NCI-H2081 treated with DMSO at 0.1 percent for 48 hours (cell line): ENCODE measurements around the gene BDKRB1.

ENCODE experiments used
- DNase-seq: peaks from one replicate; lab custom pipeline; 2025; lab: John Stamatoyannopoulos, UW

BDKRB1 gene

DNA sequence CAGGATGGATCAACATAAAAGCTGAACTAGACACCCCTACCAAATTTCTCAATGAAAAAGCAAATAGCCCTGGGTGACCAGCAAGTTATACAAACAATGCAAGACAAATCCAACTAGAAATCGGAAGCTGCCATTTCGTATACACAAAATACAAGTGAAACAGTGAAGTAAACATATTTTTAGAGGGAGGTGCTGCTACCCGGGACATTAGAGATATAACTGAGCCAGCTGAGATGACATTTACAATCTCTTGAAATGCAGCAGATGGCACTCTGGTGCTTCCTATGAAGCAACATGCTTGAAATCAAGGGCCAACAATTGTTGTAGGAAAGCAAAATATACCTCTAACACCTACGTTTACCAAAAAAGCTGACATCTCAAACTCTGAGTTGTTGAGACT lies 25.5 kb downstream of the BDKRB1 start:
- DNase-seq, result no peak

DNA sequence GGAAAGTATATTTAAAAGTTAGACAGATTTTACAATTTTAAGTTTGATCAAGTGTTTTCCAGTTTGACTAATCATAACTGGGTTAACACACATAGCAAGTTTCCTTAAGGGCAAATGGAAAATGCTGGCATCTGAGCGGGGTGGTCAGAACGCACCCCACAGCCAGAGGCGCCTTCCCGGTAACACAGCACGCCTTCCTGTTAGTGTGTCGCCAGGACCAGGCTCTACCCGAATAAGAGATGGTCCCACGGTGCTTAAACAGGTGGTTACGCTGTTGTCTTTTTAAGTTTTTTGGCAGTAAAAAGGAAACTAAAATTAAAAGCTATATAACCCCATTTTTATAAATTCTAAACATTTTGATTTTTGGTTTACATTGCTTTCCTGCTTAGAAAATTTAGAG lies 28.0 kb downstream of the BDKRB1 start:
- DNase-seq, result no peak

DNA sequence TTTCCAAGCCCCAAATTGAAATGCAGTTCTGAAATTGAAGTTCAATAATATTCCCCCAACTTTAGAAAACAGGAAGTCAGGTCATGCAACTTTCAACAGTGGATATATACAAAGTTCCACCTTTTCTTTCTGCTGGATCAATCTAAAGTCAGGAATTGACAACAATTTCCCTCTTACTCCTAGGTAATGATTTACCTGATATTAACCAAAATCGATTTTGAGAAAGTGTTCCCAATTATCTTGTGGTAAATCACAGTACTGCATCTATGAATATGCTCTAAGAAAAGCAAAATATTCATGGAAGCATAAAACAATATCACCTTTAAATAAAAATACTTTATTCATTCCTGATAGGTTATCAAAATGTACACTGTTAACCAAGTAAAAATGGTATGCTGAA lies 28.4 kb downstream of the BDKRB1 start:
- no peak for DNase-seq

DNA sequence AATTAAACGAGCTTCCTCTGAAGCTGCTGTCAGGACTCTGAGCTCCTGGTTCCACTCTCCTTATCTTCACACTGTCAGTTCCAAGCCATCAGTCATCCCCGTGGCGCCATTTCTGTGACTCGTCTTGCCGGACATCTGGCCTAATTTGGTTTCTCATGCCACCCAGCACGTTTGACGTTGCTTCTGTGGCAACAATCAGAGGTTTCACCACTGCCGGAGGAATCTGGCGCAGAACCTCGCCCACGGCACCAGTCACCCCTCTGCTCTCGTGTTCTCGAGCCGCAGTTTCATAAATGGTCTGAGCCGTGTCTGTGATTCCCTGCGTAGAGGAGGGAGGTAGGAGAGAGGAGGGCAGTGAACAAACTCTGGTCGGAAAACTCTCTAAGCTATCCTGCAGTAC lies 29.7 kb downstream of the BDKRB1 start:
- no peak for DNase-seq

DNA sequence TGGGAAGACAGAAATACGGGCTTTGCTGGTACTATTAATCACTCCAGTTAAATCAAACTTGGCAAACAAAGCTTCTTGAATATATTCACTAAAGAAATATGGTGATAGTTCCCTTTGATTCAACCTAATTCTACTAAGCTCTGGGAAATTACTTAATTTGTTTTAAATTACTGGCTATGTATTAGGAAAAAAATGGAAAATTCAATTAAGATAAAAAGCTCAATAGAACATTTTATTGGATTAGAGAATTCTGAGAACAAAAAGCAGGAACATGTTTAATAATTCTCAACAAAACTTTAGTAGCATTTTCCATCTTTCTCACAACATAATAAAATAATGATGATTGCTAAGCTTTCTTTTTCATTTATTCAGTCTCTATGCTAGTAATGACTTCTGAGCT lies 30.2 kb downstream of the BDKRB1 start:
- DNase-seq, result no peak

DNA sequence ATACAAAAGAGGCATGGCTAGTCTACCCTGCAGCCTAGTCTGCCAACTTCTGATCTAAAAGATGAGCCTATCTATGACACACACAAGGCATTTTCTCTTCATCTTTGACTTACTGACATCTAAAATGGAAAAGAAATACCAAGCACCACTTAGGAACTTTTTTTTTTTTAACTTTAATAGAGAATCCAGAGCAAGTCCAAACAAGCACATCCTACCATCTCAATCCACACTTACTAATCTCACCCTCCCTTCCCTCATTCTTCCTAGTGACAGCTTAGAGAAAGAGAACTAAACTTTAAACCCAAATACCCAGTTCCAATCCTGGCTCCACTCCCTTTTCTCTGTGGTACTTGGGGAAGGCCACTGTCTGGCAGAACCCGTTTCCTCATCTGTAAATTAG lies 31.8 kb downstream of the BDKRB1 start:
- no peak for DNase-seq

DNA sequence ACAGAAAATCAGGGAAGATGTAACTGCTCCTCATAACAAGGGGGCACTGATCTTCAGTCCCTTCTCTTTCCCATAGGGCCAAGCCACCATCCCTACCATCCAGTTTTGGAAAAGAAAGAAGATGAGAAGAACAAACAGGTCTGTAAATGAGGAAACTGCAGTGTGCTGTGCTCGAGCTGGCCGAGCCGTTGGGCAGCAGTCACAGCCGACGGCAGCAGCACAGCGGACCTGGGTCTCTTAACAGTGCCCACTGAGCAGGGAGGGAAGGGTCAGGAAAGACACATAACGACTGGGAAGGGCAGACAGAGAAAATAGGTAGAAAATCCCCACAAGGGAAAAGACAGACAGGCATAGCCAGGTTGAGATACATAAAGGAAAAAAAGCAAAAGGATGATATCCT lies 38.2 kb downstream of the BDKRB1 start:
- no peak for DNase-seq

DNA sequence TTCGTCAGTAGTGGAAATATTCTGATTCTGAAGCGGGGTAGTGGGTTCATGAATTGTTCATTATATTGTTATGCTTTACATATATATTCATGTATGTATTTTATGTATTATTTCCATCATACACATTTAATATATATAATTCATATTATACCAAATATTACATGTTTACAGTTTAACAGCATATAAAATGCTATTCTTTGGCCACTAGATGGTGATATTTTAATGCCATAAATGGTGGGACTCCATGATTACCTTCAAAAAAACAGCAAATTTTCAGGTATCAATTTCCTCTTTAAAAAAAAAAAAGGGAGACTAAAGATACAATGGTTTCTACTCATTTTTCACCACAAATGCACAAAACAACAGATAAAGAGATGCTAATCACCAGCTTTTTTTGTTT lies 41.0 kb downstream of the BDKRB1 start:
- DNase-seq, result no peak

DNA sequence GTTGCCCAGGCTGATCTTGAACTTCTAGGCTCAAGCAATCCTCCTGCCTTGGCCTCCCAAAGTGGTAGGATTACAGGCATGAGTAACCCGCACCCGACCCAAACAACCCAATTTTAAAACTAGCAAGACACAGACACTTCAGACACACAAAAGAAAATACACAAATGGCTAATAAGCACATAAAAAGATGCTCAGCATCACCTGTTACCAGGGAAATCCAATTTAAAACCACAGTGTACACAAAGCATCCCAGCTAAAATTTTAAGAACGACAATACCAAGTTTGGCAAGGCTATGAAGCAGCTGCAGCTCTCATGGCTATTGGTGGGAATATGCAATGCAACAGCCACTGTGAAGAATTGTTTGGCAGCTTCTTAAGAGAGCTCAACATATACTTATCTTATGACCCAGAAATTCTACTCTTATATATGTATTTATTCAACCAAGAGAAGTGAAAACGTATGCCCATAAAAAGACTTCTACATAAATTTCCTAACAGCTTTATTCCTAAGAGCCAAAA lies 42.0 kb downstream of the BDKRB1 start:
- DNase-seq, result no peak

DNA sequence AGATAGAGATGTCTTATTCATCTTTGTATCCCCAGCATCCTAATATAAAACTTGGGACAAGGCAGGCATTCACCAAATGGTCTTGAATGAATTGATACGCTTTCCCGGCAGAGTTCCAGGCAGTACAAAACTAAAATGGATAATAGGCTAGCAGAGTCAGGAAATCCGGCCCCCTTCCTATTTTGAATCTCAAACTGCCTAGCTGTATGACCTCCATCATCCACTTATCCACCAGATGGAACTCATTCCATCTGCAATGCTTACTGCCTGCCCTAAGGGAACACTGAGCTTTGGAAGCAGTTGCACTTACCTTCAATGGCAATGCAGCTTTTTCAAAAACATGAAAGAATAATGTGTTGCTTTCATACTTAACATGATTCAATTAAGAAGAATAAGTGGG lies 43.4 kb downstream of the BDKRB1 start:
- DNase-seq, result no peak

DNA sequence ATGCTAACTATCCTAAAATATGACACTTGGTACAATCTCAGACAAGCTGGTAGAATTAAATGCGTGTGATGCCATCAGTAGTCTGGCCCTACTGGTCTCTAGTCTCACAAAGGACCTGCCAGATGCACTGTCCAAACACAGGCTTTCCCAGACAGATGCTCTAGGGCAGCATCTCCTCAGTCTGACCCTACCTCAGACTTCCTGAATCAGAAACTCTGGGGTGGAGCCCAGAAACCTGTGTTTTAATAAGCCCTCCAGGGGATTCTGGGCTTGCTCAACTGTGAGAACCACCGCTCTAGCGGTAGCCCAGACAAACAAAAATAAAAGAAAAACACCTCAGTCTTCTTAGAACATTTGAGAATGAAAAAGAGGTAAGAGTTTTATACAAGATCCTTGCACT lies 48.0 kb downstream of the BDKRB1 start:
- DNase-seq, result no peak

DNA sequence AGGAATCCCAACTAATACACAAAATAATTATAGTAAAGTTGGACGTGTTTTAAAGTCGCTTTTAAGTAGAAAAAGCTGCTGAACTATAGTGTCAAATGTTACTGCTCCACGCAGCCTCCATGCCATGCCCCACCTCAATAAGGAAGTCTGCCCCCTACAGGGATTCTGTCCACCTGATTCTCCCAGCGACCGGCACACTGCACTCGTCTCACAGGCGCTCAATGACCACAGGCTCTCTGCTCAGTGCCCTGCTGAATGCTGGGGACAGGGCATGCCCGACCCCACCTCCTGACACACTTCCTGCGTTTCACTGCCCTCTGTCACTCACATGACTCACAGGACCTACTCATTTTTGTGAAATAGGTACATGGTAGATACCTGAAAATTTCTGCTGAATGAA lies 48.9 kb downstream of the BDKRB1 start:
- DNase-seq, result no peak

DNA sequence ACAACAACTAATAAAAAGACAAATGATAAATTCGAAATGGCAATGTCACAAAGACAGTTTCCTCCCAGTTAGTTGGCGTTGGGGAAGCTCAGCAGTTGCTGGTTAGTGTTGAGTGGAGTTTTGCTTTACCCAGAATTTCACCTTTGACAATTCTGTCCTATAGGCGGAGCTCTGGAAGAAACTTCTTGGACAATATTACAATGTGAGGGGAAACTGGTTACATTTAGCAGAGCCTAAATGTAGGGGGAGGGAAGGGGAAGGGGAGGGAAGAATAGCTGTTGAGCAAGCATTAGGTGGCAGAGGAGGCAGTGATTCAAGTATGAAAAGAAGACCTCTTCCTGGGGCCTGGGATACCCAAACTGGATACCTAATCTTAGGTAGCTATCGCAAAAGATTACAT lies 51.4 kb downstream of the BDKRB1 start:
- DNase-seq, result no peak

DNA sequence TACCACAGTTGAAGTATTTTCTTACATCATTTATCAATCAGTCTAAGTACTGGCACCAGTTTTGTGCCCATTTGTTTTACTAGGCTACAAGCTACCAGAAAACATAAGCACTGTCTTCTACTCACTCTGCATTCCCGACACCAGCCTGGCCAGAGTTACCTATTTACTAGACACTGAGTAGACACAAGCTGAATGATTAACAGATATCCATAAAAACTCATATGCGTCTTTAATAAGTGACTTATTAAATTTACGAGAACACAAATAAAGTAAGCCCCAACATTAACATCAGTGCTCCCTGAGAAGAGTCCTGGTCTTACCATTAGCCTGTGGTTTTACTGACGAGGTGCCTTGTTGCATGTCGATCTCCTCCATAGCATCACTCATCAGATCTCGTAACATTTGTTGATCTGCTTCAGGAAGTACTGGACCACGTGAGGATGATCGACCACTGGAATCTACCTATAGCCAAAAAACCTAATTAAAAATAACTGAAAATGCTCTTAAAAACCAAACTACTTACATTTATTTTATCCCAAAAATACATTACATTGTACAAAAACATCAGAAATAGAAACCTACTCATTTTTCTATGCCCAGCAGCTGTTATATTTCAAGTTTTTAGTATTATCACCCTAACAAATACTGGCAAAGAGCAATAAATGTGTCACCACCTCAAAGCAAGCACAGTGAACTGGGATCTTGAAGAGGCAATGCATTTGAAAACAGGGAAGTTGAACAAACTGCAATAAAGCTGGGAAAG lies 53.3 kb downstream of the BDKRB1 start:
- no peak for DNase-seq

DNA sequence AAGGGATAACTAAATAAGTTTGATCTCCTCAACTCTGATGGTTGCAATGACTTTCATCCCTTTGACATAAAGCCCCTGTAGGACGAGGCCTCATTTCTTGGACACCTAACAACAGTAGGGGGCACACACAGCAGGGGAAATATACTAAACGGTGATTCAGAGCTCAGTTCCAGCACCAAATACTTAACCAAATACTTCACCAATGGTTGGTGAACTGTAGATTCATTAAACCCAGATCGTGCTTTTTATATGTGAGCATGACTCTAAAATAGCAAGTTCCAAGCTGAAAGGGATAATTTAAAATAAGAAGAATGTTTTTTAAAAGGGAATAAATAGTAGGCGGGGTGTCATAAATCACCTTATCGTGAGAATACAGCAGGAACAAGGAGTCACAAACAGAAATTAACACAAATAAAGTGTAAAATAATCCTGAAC lies 53.9 kb downstream of the BDKRB1 start:
- DNase-seq, result no peak

DNA sequence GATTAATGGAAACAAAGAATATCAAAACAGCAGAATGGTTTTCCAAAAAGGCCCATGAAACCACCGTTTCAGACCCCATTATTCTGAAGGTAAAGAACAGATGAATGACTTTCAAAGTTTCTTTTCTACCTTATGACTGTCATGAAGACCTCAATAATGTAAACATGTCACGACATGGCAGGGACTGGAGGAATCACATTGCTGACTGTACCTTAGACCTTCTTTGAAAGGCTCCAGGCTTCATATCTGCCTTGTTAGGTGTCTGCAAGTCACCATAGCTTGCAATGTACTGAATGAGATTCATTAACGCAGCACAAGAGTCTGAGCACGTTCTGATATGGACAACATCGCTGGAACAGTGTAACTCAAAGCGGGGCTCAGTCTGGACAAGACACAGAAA lies 54.9 kb downstream of the BDKRB1 start:
- no peak for DNase-seq
